Dedifferentiated amniotic fluid mesenchymal stem cell (primary cell): ENCODE results near the gene RAB21.
"Not testable (repeated sequence)": the region's sequence is repeated elsewhere in the genome, so short reads cannot be mapped to it uniquely, and the experiment has no call there.

Source experiments
- DNase-seq: peaks from one replicate; pipeline ENCODE4 v3.0.0-alpha.2; 2016; ENCODE audit errors: extremely low spot score

Gene RAB21

DNA sequence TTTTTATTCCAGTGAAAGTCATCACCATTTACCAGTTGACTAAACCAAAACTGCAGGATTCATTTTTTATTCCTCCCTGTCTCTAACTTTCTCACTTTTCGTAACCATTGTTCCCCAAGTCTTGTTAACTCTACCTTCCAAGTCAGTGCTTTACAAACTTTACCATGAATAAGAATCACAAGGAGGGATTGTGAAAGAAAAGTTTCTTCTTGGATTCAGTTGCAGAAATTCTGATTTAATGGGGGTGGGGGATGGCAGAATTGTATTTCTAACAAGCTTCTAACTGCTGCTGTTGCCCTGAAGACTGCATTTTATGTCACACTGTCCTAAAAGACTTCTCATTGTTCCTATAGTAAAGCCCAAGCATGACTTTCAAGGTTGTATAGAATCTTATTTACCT, 5.0 kb upstream of the RAB21 start:
- DNase-seq: no peak

DNA sequence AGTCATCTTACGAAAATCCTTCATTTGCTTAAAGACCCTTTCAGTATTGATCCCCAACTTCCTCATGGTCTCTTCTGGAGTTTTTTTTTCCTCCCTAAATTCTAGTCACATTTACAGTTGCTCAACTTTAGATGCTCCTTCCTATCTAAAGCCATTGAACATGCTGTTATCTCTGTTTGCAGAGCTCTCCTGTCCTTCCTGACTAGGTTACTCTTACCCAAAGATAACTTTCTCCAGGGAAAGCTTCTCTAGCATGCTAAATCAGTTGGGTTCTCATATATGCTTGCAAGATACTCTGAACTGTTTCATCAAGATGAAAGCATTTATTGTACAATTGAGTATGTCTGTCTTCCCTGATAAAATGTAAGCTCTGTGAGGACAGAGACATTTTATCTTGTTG, 1.8 kb upstream of the RAB21 start:
- DNase-seq: no peak

DNA sequence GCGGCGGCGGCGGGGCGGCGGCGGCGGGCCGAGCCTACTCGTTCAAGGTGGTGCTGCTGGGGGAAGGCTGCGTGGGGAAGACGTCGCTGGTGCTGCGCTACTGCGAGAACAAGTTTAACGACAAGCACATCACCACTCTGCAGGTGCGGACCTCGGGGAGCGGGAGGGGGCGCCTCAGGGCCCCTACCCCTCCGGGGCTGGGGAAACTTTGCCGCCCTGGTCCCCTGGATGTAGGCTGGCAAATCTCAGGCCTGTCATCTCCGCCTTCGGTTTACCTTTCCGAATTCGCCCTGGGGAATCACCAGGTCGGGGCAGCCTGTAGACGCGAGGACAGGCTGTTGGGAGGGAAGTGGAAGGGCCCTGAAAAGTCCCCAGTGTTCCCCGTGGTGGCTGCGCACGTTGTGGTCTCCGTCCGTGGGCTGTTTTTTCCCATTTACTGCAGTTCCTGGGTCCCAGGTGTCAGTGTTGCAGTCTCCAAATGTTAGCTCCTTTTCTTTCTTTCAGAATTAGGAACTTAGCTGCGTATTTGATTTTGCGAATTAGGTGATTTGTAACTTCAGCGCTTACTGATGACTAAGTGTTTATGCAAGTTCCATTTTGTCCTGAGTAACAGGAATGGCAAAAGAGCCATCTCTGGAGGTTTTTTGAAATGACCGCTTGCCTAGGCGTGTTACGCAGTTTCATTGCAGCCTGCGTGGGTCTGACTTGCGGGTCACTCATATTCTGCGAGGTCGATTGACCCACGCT, 656 bp downstream of the RAB21 start:
- peak; percentile 19 for DNase-seq

DNA sequence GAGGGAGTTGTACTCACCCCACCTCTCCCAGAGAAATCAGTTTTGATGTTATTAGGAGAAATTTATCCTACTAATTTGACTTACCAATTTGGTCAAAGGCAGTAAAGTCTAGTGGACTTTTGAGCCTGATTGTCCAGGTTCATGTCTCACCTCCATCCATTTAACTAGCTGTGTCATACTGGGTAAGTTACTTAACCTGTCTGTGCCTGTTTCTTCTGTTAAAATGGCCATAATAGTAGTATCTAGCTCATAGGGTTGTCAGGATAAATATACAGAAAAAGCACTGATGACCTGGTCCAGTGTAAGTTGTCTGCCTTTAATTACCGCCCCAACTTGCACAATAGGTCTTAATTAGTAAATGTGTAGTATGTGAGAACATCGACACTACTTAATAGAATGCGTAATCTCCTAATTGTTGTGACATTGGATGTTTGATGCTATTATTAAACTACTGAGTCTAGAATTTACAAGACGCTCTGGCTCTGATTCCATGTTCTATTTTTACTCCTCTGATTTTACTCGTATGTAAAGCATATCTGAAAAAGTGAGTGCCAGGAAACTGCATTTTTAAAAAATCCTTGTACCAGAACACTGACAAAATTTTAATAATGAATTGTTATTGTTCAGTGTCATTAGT, 1.5 kb downstream of the RAB21 start:
- DNase-seq: no peak

DNA sequence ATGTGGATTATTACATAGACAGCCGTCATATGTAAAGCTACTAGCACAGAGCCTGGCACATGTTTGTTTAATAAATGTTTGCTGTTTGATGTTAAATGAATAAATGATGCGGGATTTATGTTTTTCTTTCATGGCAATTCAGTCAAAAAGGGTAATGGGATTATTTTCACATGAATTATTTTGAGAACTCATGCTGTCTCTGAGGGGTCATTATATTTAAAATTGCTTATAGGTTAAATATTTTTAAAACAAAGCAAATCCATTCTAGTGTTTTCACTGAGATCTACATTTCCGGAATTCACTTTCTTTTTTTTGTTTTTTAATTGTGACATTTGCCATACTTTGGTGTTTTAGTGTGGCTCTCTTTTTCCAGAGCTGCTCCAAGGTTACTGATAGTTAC, 5.3 kb downstream of the RAB21 start:
- no peak for DNase-seq

DNA sequence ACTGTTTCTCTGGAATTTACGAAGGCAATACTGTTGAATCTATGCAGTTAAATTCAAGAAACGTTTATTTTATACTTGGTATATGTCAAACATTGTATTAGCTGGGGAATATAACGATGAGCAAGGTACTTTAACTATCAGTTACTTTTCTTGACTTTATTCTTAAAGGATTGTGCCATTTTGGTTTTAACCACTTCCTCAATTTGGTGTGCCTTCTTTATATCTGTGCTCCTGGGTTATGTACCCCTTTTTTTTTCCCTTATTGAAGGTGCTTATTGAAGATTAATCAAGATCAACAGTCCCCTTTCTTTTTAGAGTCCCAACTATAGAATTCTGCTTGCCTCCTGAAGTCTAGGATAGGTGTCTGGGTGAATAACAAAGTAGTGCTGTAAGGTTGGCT, 5.8 kb downstream of the RAB21 start:
- no peak for DNase-seq

DNA sequence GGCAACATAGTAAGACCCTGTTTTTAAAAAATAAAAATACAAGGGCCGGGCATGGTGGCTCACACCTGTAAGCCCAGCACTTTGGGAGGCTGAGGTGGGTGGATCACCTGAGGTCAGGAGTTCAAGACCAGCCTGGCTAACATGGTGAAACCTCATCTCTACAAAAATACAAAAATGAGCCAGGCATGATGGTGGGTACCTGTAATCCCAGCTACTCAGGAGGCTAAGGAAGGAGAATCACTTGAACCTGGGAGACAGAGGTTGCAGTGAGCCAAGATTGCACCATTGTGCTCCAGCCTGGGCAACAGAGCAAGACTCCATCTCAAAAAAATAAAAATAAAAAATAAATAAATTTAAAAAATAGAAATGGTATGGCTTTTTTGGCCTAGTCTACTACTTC, 6.7 kb downstream of the RAB21 start:
- DNase-seq: not testable (repeated sequence)

DNA sequence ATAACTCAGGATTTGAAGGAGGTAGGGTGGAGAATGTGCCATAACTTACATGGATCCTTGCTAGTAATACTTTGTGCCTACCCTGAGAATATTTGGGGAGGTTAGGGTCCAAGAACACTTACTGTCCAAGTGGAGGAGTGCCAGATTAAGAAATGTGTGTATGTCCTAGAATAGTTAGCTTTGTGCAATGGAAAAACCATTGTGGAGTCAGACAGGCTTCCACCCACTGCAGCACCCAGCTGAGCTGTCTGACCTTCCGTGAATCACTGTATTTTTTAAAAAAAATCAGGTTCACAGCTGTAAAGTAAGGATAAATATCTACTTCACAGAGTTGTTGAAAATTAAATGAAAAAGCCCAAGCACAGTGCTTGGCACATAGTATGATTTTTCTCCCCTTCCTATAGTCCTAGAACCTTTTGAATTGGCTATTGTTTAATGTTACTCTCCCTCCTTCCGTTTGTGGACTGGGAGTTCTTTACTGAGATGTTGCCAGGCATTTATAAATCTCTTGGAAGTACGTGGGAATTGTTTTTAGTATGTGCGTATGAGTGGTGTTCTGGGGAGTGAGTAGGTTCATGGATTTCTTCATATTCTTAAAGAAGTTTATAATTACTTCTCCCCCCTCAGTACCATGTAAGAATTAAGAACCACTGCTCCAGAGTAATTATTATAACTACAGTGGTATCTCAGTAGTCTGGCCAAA, 9.2 kb downstream of the RAB21 start:
- DNase-seq: no peak

DNA sequence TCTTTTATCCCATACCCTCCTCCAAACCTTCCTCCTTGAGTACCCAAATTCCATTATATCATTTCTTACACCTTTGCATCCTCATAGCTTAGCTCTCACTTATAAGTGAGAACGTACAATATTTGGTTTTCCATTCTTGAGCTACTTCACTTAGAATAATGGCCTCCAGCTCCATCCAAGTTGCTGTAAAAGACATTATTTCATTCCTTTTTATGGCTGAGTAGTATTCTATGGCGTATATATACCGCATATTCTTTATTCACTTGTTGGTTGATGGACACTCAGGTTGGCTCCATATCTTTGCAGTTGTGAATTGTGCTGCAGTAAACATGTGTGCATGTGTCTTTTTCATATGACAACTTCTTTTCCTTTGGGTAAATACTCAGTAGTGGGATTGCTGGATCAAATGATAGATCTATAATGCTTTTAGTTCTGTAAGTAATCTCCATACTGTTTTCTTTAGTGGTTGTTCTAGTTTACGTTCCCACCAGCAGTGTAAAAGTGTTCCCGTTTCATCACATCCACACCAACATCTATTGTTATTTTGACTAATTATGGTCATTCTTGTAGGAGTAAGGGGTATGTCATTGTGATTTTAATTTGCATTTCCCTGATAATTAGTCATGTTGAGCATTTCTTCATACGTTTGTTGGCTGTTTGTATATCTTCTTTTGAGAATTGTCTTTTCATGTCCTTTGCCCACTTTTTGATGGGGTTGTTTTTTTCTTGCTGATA, 10.1 kb downstream of the RAB21 start:
- no peak for DNase-seq

DNA sequence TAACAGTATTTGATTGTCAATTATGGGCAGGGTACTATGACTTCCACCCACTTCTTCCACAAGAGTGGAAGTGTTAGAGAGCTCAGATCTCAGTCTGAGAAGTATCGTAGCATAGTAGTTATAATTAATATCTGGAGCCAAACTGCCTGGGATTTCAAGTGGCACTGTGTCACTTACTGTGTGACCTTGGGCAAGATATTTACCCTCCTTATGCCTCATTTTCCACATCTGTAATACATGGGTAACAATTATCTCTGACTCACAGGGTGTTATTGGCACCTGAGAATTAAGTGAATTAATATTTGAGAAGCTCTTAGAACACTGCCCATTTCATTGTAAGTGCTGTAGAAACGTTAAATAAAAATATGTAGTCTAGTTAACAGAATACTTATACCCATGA, 11.5 kb downstream of the RAB21 start:
- no peak for DNase-seq

DNA sequence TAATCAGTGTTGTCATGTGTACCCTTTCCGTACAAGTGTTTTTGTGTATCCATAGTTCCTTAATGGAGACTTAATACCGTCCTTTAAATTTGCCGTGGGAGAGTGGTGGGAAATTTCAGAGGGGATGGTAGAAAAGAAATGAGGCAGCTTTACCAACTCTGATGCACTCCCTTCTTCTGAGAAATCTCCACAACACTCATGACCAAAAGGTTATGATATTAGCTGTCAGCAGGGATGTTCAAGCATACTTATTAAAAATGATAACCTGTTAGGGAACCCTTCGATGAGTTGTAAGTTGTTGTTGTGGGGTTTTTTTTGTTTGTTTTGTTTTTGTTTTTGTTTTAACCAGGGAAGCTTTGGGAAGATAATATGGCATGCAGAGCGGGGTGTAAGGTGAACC, 12.5 kb downstream of the RAB21 start:
- no peak for DNase-seq

DNA sequence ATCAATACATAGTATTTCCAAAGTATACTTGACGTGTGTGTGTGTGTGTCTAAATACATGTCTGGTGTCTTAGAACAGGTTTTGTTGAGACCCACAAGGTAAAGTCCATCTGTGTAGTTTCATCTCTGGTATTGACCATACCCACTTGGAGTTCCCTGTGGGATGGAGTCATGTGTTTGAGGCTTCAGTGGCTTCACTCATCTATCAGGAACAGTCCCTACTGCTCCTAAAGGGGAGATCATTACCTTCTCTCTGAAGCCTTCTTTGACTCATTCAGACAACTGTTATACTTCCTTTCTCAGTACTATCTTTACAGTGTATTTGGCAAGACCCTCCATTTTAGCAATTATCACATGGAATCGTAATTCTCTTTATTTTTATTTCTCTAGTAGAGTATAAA, 14.2 kb downstream of the RAB21 start:
- no peak for DNase-seq

DNA sequence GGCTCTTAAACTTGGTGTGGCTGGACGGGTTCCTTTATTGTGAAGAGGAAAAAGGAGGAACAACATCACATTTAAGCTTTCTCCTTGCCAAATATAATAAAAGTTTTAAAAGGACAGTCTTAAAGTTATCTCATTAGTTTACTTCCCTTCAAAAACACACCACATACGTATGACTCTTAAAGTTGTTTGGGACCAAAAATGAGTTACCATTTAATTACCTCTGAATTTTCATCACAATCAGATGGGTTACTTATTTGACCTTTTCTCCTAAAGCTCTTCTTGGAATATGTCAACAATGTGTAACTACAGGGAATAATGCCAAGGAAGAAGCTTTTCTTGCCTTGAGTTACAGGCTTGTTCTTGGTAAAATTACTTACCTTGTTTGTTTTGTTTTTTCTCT, 16.4 kb downstream of the RAB21 start:
- DNase-seq: no peak

DNA sequence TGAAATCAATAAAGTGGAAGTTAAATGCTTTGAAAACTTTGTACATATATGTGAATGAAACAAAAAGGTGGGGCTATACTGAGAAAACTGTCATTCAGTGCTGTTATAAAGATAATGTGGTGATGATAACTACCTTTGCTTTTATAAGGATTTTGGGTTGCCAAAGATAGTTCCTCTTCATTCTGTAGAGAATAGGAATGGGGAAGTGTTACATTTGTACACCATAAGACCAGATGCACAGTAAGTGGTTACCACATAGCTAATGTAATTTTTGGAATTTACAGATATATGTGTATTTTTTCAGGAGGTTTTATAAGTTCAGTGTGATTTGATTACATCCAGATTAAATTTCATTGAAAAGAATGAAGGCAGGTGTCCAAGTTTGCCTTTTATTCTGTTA, 18.1 kb downstream of the RAB21 start:
- no peak for DNase-seq

DNA sequence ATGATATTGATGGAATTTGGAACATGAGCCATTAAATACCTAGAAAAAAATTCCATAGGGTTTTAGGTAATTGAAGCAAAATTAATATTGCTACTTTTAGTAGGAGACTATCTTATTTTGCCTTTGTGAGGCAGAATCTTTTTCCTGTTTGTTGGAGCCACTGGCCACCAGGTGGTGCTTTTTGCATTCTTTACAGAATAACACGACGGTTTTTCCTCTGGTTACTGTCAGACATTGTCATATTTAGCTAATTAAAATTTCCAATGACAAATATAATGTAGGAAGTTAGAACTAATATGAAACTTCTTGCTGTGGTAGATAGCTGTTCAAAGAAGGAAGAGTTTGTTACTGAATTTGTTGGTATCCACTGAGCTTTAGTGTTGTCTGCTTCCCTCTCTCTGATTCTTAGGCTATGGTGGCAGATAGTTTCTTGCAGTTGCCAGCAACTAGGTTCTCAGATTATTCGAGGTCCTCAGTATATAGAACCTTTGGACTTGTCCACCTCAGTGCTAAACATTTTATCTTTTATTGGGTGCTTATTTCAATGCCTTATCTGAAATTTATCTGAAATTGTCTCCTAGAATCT, 25.7 kb downstream of the RAB21 start:
- DNase-seq: peak; percentile 48

DNA sequence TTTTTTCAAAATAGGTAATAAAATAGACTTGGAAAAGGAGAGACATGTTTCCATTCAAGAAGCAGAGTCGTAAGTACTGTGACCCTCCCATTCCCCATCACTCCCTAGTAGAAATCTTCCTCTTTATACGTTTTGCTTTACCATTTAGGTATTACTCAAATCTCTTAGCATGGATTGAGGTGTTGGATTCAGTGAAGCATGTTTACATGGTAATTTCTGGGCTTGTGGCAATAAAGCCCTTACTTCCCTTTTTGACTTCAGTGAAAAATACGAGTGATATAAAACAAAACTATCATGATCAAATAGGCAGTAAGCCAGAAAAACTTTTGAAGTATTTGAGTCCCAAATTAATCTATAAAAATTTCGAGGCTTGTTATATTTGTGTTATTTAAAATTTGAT, 27.4 kb downstream of the RAB21 start:
- no peak for DNase-seq

DNA sequence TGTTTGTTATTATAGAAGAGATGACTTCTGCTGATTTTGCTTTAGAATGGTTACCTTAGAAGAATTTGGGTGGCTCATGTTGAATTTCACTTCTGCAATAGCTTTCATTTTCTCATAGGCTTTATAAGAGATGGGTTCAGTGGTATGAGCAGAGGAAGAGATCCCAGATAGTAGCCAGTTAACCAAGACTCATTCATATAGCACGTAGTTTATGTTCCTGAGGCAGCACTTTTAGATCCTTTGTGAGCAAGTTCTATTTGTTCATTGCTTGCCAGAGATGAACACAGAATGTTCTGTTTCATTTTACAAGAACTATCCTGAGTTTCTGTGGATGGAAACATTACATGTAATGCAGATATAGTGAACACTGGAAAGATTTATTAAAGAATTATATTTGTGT, 32.2 kb downstream of the RAB21 start:
- DNase-seq: no peak

DNA sequence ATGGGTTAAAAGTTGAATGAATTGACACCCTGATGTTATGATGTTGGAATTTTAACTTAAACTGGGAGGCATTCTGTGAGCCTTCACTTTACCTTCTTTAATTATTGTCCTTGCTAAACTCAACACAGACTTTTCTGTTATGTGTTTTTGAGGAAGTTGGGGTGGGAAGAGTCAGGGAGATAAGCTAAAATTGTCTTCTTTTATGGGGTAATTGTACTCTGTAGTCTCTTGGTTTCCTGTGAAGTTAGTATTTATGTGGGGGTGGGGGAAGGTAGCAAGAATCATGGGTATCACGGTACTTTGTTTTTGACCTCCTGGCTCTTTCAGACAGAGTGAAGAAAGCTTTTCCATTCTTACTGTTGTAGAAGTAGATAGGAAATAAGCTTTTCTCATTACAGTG, 32.9 kb downstream of the RAB21 start:
- DNase-seq: no peak

DNA sequence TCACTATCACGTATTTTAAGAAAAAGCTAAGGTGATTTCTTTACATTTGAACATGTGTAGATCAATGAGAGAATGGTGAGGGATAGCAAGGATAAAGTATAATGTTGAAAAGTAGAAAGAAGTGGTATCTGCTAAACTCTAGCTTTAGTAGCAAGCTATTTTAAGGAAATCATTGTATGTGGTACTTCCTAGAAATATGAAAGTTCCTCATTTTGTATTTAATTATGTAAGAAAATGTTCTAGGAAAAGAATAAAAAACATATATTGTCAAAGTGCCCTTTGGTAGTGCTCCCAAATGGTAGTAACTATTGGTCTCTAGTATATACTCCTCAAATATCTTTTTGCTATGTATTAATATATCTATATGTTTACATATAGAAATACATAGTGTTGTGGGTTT, 35.7 kb downstream of the RAB21 start:
- no peak for DNase-seq

DNA sequence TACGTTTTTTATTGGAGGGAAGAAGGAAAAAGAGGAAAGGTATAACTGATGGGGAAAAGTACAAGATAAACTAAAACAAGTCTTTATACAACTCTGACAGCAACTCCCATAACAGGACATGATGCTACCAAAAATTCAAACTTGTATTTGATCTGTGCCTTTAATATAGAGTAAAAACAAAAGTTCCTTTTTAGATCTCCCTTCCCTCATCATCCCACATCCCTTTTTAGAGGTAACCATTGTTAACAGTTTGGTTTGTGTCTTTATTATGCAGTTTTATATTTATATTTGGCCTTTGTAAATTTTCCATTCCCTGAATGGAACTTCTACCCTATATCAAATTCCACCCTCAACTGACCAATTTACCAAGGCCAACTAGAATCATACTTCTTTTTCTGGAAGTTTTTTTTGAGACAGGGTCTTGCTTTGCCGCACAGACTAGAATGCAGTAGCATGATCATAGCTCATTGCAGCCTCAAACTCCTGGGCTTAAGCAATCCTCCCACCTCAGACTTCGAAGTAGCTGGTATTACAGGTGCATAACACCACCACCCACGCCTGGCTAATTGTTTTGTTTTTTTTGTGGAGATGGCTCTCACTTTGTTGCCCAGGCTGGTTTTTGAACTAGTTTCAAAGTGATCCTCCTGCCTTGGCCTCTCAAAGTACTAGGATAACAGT, 36.9 kb downstream of the RAB21 start:
- DNase-seq: no peak

DNA sequence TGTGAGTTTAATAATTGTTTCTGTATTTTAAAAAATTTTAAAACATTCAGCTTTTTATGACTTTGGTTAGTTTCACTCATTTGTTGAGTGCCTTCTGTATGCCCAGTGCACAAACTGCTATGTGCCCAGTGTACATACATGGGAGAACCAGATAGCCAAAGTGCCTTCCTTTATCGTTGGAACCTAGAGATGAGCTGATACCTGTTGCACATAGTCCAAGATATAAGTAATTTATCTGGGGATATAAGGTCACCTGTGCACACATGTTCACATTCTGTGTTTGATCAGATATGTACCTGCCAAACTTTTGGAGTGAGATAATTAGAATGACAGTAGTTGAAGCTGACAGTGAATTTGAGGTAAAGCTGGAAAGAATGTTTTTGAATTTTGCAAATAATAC, 37.9 kb downstream of the RAB21 start:
- no peak for DNase-seq

DNA sequence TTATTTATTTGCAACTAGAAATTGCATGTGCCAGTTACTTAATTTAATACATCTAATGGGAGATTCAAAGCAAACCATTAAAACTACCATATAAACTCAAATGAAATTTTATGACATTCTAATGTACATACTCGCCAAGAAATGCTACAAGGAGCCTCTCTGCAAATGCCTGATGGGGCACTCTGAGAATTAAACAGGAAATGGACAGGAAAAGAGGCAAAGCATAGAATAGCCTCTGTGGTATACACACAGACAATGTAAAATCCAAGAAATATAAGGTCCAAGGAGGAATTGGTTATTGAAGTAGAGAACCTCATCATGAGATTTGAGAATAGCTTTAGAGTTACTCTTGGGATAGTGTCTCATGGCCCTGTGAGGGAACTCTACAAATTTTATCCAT, 41.2 kb downstream of the RAB21 start:
- DNase-seq: no peak
